Skeletal muscle tissue (tissue), 4 donors: ENCODE data around the gene DAPK1. TPM values are rescaled to one million over a fixed set of nuclear protein-coding genes. Genes with fewer than 3 reads are reported as not detected.

Experiments
- H3K27ac ChIP-seq: one replicate; pipeline ENCODE4 v1.7.0; 2013; ENCODE audit warnings: mild to moderate bottlenecking, low read depth, low read length, inconsistent platforms
- H3K27me3 ChIP-seq, 3 donors: one replicate each; pipeline ENCODE4 v1.7.0; 2013; ENCODE audit warnings: low read length in 3 of 3; ENCODE audit not compliant: control insufficient read depth in 3 of 3, insufficient read depth in 3 of 3
- H3K36me3 ChIP-seq, 3 donors: one replicate each; pipeline ENCODE4 v1.7.0; 2013; ENCODE audit warnings: low read length in 3 of 3; ENCODE audit not compliant: control insufficient read depth in 3 of 3, insufficient read depth in 3 of 3
- H3K4me1 ChIP-seq, 3 donors: one replicate each; pipeline ENCODE4 v1.7.0; 2013; ENCODE audit warnings: low read length in 3 of 3, mild to moderate bottlenecking in 3 of 3; ENCODE audit not compliant: control insufficient read depth in 3 of 3, insufficient read depth in 3 of 3
- H3K4me3 ChIP-seq, 3 donors: one replicate each; pipeline ENCODE4 v1.7.0; 2013; ENCODE audit warnings: low read length in 3 of 3
- H3K9ac ChIP-seq, 3 donors: one replicate each; pipeline ENCODE4 v1.7.0; 2013; ENCODE audit warnings: low read length in 3 of 3, mild to moderate bottlenecking in 3 of 3, moderate library complexity in 2 of 3, low read depth in 1 of 3
- H3K9me3 ChIP-seq, 3 donors: one replicate each; pipeline ENCODE4 v1.7.0; 2013; ENCODE audit warnings: low read length in 3 of 3; ENCODE audit not compliant: control insufficient read depth in 3 of 3
- total RNA-seq: library from RNA; depleted of rRNA; stranded (reverse); fragments of >200 nt; gene quantifications from one replicate; pipeline ENCODE4 v1.2.3, GENCODE V29; 2014
- donor health status: Osteomylitis.

Gene DAPK1
- total RNA-seq, 1 donor from 2014 or later: 18.8 TPM

- no peak overlapping the region for H3K4me3 ChIP-seq
- peaks cover 2 to 21% (median 10%) of the 10 kb centered on the region in 3 donors for H3K36me3 ChIP-seq
- H3K27me3 ChIP-seq: no peaks in the 10 kb centered on the region
- no peaks in the 10 kb centered on the region for H3K9me3 ChIP-seq
- H3K9ac ChIP-seq: no peak overlapping the region
- H3K4me1 ChIP-seq: no peaks in the 10 kb centered on the region
- H3K27ac ChIP-seq: no peak overlapping the region
These were observed 200.6 kb downstream of the DAPK1 start for GRCh38 chr9:87698069-87698809.

- H3K27me3 ChIP-seq: no peaks in the 10 kb centered on the region
- H3K4me1 ChIP-seq: no peaks in the 10 kb centered on the region
- H3K27ac ChIP-seq: no peak overlapping the region
- peaks cover 2 to 21% (median 10%) of the 10 kb centered on the region in 3 donors for H3K36me3 ChIP-seq
- H3K4me3 ChIP-seq: no peak overlapping the region
- H3K9me3 ChIP-seq: no peaks in the 10 kb centered on the region
- no peak overlapping the region for H3K9ac ChIP-seq
These were observed 202.2 kb downstream of the DAPK1 start for GRCh38 chr9:87699835-87700234.

- Histone ChIP-seq H3K4me3 (no peak overlapping the region), H3K27ac (no peak overlapping the region), H3K9ac (no peak overlapping the region), H3K4me1 (no peaks in the 10 kb centered on the region), H3K36me3 (peaks cover 8 to 24% (median 14%) of the 10 kb centered on the region in 3 donors), H3K9me3 (no peaks in the 10 kb centered on the region), H3K27me3 (no peaks in the 10 kb centered on the region)
These were observed 203.8 kb downstream of the DAPK1 start for GRCh38 chr9:87701491-87701890.

- H3K4me1 ChIP-seq: no peaks in the 10 kb centered on the region
- H3K27me3 ChIP-seq: no peaks in the 10 kb centered on the region
- H3K27ac ChIP-seq: no peak overlapping the region
- H3K9ac ChIP-seq: no peak overlapping the region
- H3K9me3 ChIP-seq: no peaks in the 10 kb centered on the region
- H3K36me3 ChIP-seq: peaks cover 11 to 26% (median 16%) of the 10 kb centered on the region in 3 donors
- no peak overlapping the region for H3K4me3 ChIP-seq
These were observed 204.3 kb downstream of the DAPK1 start for GRCh38 chr9:87701931-87702421.

- H3K36me3 ChIP-seq: peaks cover 10 to 26% (median 14%) of the 10 kb centered on the region in 3 donors
- H3K4me3 ChIP-seq: no peak overlapping the region
These were observed 205.3 kb downstream of the DAPK1 start for GRCh38 chr9:87702921-87703320.

GRCh38 chr9:87703636-87704276 is 206.1 kb downstream of the DAPK1 start:
- Histone ChIP-seq H3K36me3 (peaks cover 10 to 19% (median 14%) of the 10 kb centered on the region in 3 donors), H3K4me1 (no peaks in the 10 kb centered on the region)

More at GRCh38 chr9:87702921-87703320, 205.3 kb downstream of the DAPK1 start:
- Histone ChIP-seq H3K27me3 (no peaks in the 10 kb centered on the region), H3K27ac (no peak overlapping the region), H3K9me3 (no peaks in the 10 kb centered on the region), H3K9ac (no peak overlapping the region), H3K4me1 (no peaks in the 10 kb centered on the region)

GRCh38 chr9:87704342-87704741 is 206.7 kb downstream of the DAPK1 start:
- Histone ChIP-seq H3K36me3 (peaks cover 10 to 18% (median 14%) of the 10 kb centered on the region in 3 donors), H3K9me3 (no peaks in the 10 kb centered on the region), H3K9ac (no peak overlapping the region), H3K27ac (no peak overlapping the region), H3K4me3 (no peak overlapping the region), H3K27me3 (no peaks in the 10 kb centered on the region), H3K4me1 (no peaks in the 10 kb centered on the region)

More at GRCh38 chr9:87703636-87704276, 206.1 kb downstream of the DAPK1 start:
- Histone ChIP-seq H3K9ac (no peak overlapping the region), H3K27me3 (no peaks in the 10 kb centered on the region), H3K27ac (no peak overlapping the region), H3K4me3 (no peak overlapping the region), H3K9me3 (no peaks in the 10 kb centered on the region)

GRCh38 chr9:87706066-87706739 is 208.5 kb downstream of the DAPK1 start:
- no peaks in the 10 kb centered on the region for H3K4me1 ChIP-seq
- peaks cover 10 to 16% (median 14%) of the 10 kb centered on the region in 3 donors for H3K36me3 ChIP-seq
- no peak overlapping the region for H3K9ac ChIP-seq
- H3K27ac ChIP-seq: no peak overlapping the region
- H3K4me3 ChIP-seq: no peak overlapping the region
- H3K27me3 ChIP-seq: no peaks in the 10 kb centered on the region
- H3K9me3 ChIP-seq: no peaks in the 10 kb centered on the region

GRCh38 chr9:87707805-87708506 is 210.3 kb downstream of the DAPK1 start:
- H3K9ac ChIP-seq: no peak overlapping the region
- peaks cover 10 to 14% (median 13%) of the 10 kb centered on the region in 3 donors for H3K36me3 ChIP-seq
- no peaks in the 10 kb centered on the region for H3K27me3 ChIP-seq
- peaks cover 4 to 7% (median 5%) of the 10 kb centered on the region in 3 donors for H3K4me1 ChIP-seq
- no peak overlapping the region for H3K27ac ChIP-seq
- H3K9me3 ChIP-seq: no peaks in the 10 kb centered on the region
- H3K4me3 ChIP-seq: no peak overlapping the region
